ENCODE data around the gene STARD10. TPM values are rescaled to one million over a fixed set of nuclear protein-coding genes. Genes with fewer than 3 reads are reported as not detected.

Gene STARD10
- total RNA-seq, 2 donors from 2014 or later: 122 to 209 TPM

DNA sequence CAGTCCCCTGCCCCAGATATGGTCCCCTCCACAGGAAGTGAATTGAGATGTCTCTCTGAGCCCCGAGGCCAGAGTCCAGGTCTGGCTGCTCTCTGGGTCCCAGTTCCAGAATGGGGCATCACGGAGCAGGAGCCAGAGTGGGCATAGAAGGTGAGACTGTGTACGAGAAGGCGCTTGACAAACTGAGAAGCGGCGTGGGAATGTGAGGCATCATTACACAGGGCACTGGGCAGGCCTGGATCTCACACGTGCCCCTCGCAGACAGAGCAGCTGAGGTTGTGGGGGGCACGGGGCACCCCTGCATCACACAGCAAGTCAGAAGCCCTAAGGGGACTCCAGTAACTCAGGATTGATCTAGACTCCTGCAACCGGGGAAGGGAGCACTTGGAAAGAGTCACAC is 9.2 kb downstream of the STARD10 start:
- Histone ChIP-seq H3K4me1 (peaks cover 47% of the 10 kb centered on the region), H3K9me3 (no peaks in the 10 kb centered on the region), H3K4me3 (no peak overlapping the region), H3K27ac (no peak overlapping the region), H3K27me3 (no peaks in the 10 kb centered on the region), H3K36me3 (replicated peaks in 1 of 2; ENCODE audit: insufficient read depth in 1 of 2, low read depth in 2 of 2) (no peaks in the 10 kb centered on the region)
- ATAC-seq (no peak), DNase-seq (no peak)
- intact Hi-C loops (cut with DNase I): loop anchor here (5.0 kb wide), 1 partner anchor 57 kb away; no protein-coding TSS in a partner anchor
- TF ChIP-seq, protein P1, sequence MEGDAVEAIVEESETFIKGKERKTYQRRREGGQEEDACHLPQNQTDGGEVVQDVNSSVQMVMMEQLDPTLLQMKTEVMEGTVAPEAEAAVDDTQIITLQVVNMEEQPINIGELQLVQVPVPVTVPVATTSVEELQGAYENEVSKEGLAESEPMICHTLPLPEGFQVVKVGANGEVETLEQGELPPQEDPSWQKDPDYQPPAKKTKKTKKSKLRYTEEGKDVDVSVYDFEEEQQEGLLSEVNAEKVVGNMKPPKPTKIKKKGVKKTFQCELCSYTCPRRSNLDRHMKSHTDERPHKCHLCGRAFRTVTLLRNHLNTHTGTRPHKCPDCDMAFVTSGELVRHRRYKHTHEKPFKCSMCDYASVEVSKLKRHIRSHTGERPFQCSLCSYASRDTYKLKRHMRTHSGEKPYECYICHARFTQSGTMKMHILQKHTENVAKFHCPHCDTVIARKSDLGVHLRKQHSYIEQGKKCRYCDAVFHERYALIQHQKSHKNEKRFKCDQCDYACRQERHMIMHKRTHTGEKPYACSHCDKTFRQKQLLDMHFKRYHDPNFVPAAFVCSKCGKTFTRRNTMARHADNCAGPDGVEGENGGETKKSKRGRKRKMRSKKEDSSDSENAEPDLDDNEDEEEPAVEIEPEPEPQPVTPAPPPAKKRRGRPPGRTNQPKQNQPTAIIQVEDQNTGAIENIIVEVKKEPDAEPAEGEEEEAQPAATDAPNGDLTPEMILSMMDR (IDR thresholded peaks at IDR 0.05): no peak
- TF ChIP-seq POLR2A (IDR thresholded peaks at IDR 0.05): no peak
- WGBS, 2 donors: 76 to 87% methylated on average over 10 of the region's 10 CpGs

DNA sequence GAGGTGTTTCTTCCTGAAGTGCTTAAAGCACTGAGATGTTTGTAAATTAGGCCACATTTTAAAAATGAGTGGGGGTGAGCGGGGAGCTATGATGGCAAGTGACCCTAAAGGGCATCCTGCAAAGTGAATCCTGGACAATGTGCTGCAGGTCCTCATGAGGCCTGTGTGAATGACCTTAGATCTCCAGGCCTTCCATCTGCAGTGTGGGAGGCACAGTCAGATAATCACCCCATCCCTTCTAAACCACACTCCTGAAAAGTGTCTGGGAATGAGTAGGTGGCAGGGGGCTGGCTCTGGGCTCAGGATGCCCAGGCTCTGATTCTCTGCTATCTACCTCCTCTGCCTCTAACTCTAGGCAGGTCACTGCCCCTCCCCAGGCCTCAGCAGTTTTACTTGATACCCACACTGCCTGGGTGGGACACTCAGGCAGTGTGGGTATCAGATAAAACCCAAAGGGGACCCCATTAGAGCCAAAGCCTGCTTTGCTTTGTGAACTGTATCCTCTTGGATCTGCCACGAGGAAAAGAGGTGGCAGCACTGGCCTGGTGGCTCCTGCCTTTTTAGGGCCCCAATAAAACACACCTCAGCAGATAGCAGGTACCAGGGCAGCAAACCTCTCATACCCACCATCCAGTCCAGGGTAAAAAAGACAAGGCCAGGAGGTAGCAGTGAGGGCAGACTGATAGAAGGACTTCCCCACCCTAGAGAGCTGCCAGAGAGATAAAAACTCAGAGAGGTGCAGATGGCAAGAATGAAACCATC is 10.5 kb downstream of the STARD10 start:
- H3K4me3 ChIP-seq: no peak overlapping the region
- intact Hi-C loops (cut with DNase I): no loop called here
- ATAC-seq (no peak), DNase-seq (no peak)
- H3K4me1 ChIP-seq: peaks cover 61% of the 10 kb centered on the region
- H3K36me3 ChIP-seq (replicated peaks in 1 of 2; ENCODE audit: insufficient read depth in 1 of 2, low read depth in 2 of 2): no peaks in the 10 kb centered on the region
- H3K9me3 ChIP-seq: no peaks in the 10 kb centered on the region
- no peak overlapping the region for H3K27ac ChIP-seq
- H3K27me3 ChIP-seq: no peaks in the 10 kb centered on the region
- TF ChIP-seq, protein P1 (IDR thresholded peaks at IDR 0.05): no peak
- no peak for TF ChIP-seq POLR2A (IDR thresholded peaks at IDR 0.05)
- 82 to 97% methylated on average over 2 of the region's 2 CpGs for WGBS, 2 donors

DNA sequence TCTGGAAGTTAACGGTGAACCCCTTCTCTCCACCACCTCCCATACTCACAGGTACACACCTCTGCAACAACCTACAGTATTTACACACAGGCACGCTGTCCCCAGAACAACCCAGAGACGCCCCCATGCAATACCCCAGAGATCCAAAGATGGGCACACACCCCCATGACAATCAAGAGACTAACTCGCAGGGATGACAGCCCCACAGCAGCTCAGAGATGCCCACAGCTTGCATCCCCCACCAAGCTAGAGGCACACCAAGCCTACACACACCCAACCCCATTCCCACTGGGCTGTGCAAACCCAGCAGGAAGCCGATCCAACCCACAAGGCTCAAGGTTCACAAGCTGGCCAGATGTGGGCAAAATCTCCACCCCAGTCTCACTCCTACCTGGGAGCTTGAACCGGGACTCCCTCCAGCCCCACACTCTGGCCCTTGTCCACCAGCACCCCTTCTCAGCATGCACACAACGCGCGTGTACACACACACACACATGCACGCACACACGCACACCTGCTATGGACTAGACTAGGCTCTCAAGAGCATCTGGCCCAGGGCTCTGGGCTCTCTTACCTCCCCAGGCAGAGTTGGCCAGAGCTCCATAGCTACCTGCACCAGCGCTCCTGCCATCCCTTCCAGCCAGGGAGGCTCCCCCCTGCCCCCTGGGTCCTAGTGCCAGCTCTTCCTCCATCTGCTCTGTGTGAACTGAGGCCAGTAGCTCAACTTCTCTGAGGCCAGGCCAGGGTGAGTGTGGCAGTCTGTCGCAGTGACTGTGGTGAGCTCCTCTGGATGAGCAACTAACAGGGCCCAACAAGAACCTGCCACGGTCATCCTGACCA is 11.5 kb downstream of the STARD10 start:
- intact Hi-C loops (cut with DNase I): no loop called here
- Histone ChIP-seq H3K4me1 (peaks cover 64% of the 10 kb centered on the region), H3K36me3 (replicated peaks in 1 of 2; ENCODE audit: insufficient read depth in 1 of 2, low read depth in 2 of 2) (no peaks in the 10 kb centered on the region), H3K27ac (peak overlapping the region; percentile 79 to 97 (median 92)), H3K27me3 (no peaks in the 10 kb centered on the region), H3K4me3 (peak overlapping the region in 1 of 2 donors; percentile 3), H3K9me3 (no peaks in the 10 kb centered on the region)
- DNase-seq (peak; percentile 34 to 70 (median 56)), ATAC-seq (peak; percentile 1)
- no peak for TF ChIP-seq POLR2A (IDR thresholded peaks at IDR 0.05)
- TF ChIP-seq, protein P1 (IDR thresholded peaks at IDR 0.05): no peak
- 28 to 29% methylated on average over 5 to 14 of the region's 14 CpGs for WGBS, 2 donors

DNA sequence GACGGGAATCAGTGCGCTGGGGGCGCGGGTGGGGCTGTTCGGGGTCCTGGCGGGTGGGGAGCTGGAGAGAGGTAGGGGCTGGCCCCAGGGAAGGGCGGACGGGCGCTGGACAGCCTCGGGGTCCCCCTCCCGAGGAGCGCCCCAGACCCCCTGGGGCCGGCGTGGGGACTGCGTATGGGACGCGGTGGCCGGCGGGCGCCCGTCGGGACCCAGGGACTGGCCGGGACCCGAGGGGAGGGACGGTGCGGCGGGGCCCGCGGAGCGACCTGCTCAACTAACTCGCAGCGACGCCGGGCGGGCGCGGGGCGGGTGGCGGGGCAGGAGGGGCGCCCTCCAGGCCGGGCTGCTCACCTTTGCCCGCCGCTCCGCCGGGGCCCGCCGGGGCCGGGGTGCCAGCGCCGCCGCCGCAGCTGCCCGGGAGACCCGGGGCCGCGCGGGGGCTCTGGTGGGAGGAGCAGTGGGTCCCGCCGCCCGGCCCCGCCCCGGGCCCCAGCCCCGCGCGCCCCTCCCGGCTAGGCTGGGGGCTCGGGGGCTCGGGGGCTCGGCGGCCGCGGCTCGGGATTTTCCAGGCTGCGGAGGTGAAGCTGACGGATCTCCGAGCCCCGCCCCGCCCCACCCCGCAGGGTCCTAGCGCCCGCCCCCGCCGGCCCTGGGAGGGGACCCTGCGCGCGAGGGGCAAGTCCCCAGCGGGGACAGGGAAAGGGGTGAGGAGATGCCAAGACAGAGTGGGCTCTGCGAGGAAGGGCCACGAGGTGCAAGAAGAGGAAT is 12.3 kb downstream of the STARD10 start:
- Histone ChIP-seq H3K4me1 (peaks cover 64% of the 10 kb centered on the region), H3K4me3 (peak overlapping the region; percentile 76 to 96), H3K9me3 (no peaks in the 10 kb centered on the region), H3K36me3 (replicated peaks in 1 of 2; ENCODE audit: insufficient read depth in 1 of 2, low read depth in 2 of 2) (no peaks in the 10 kb centered on the region), H3K27ac (peak overlapping the region; percentile 79 to 97 (median 92)), H3K27me3 (no peaks in the 10 kb centered on the region)
- ATAC-seq (peak; percentile 26), DNase-seq (peak; percentile 52 to 69 (median 58))
- TF ChIP-seq POLR2A (IDR thresholded peaks at IDR 0.05): peak in 1 of 3 donors; percentile 60
- TF ChIP-seq, protein P1 (IDR thresholded peaks at IDR 0.05): no peak
- intact Hi-C loops (cut with DNase I): no loop called here
- WGBS, 2 donors: 0 to 2% methylated on average over 2 to 45 of the region's 89 CpGs
